Measurements from ENCODE around the gene CD163L1. TPM values are rescaled to one million over a fixed set of nuclear protein-coding genes. Genes with fewer than 3 reads are reported as not detected.

CD163L1 gene
- total RNA-seq, 1 donor from 2014 or later, result not detected

DNA sequence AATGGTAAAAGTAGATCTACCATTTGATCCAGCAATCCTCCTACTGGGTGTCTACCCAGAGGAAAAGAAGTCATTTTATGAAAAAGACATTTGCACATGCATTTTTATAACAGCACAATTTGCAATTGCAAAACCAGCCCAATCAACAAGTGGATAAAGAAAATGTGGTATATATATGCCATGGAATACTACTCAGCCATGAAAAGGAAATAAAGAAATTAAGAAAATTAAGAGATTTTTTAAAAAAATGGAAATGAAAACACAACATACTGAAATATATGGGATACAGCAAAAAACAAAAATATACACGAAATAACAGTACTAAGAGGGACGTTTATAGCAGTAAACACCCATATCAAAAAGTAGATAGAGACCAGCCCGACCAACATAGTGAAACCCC lies 81.2 kb downstream of the CD163L1 start:
- H3K27me3 Mint-ChIP-seq (ENCODE audit: insufficient read depth, low read depth), result no peaks in the 10 kb centered on the region
- no peaks in the 10 kb centered on the region for H3K9me3 Mint-ChIP-seq
- H3K4me2 ChIP-seq, result no peak overlapping the region
- DNase-seq (ENCODE audit: low spot score), result no peak
- no peak overlapping the region for H3K9ac ChIP-seq
- no peaks in the 10 kb centered on the region for H3K27me3 ChIP-seq
- H3K4me1 Mint-ChIP-seq, result no peaks in the 10 kb centered on the region
- no peaks in the 10 kb centered on the region for H3K9me3 ChIP-seq (ENCODE audit: low read depth)
- no peaks in the 10 kb centered on the region for H3K36me3 ChIP-seq
- H3K36me3 Mint-ChIP-seq, result no peaks in the 10 kb centered on the region
- no peak overlapping the region for H3K4me3 ChIP-seq
- H3K4me1 ChIP-seq, result no peaks in the 10 kb centered on the region
- no peaks in the 10 kb centered on the region for H4K20me1 ChIP-seq (ENCODE audit: low read depth)
- no peaks in the 10 kb centered on the region for H3F3A ChIP-seq (ENCODE audit: low read depth)
- H2AFZ ChIP-seq (replicated peaks), result no peak overlapping the region
- no peaks in the 10 kb centered on the region for H3K79me2 ChIP-seq (ENCODE audit: low read depth)
- no peak for TF ChIP-seq EZH2 (IDR thresholded peaks at IDR 0.05)
- no peak for TF ChIP-seq CTCF (IDR thresholded peaks at IDR 0.05)
- TF ChIP-seq EZH2phosphoT487 (IDR thresholded peaks at IDR 0.05), result no peak
- H3K27ac ChIP-seq, result no peak overlapping the region
- no peak overlapping the region for H3K27ac Mint-ChIP-seq
- H3K4me3 Mint-ChIP-seq, result no peak overlapping the region

DNA sequence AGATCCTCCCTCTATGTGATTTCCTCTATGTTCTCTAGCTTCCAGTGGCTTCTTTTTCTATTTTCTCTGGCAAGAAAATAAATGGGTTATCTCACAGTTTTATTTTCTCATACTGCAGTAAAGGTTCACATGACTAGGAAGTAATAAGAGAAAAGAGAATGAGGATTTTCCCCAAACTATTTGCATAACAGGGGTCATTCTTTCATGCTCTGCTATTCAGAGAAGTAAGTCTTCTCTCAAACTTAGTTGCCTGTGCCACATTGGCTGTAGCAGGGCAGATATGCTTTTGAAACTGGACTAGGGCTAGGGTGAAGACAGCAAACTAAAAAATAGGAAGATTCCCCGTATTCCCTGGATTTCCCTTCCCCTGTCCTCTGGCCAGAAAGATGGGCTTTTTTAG lies 82.7 kb downstream of the CD163L1 start:
- Mint-ChIP-seq H3K27ac (no peak overlapping the region), H3K4me1 (no peaks in the 10 kb centered on the region), H3K4me3 (no peak overlapping the region), H3K9me3 (no peaks in the 10 kb centered on the region), H3K27me3 (ENCODE audit: insufficient read depth, low read depth) (no peaks in the 10 kb centered on the region), H3K36me3 (no peaks in the 10 kb centered on the region)
- H3K4me1 ChIP-seq, result no peaks in the 10 kb centered on the region
- no peaks in the 10 kb centered on the region for H3K79me2 ChIP-seq (ENCODE audit: low read depth)
- H3K36me3 ChIP-seq, result no peaks in the 10 kb centered on the region
- H3K4me3 ChIP-seq, result no peak overlapping the region
- no peak overlapping the region for H3K27ac ChIP-seq
- no peak overlapping the region for H2AFZ ChIP-seq (replicated peaks)
- TF ChIP-seq CTCF (IDR thresholded peaks at IDR 0.05) (no peak), EZH2 (IDR thresholded peaks at IDR 0.05) (no peak), EZH2phosphoT487 (IDR thresholded peaks at IDR 0.05) (no peak)
- DNase-seq (ENCODE audit: low spot score), result no peak
- no peak overlapping the region for H3K4me2 ChIP-seq
- no peaks in the 10 kb centered on the region for H3K27me3 ChIP-seq
- H4K20me1 ChIP-seq (ENCODE audit: low read depth), result no peaks in the 10 kb centered on the region
- H3K9me3 ChIP-seq (ENCODE audit: low read depth), result no peaks in the 10 kb centered on the region
- no peaks in the 10 kb centered on the region for H3F3A ChIP-seq (ENCODE audit: low read depth)
- no peak overlapping the region for H3K9ac ChIP-seq

- no peak overlapping the region for H3K27ac ChIP-seq
- H2AFZ ChIP-seq (replicated peaks), result no peak overlapping the region
- TF ChIP-seq EZH2phosphoT487 (IDR thresholded peaks at IDR 0.05), result no peak
- TF ChIP-seq EZH2 (IDR thresholded peaks at IDR 0.05), result no peak
- no peak for TF ChIP-seq CTCF (IDR thresholded peaks at IDR 0.05)
- H3K27ac Mint-ChIP-seq, result no peak overlapping the region
- no peaks in the 10 kb centered on the region for H3K9me3 ChIP-seq (ENCODE audit: low read depth)
- no peaks in the 10 kb centered on the region for H3K4me1 ChIP-seq
- H3K27me3 Mint-ChIP-seq (ENCODE audit: insufficient read depth, low read depth), result no peaks in the 10 kb centered on the region
- no peaks in the 10 kb centered on the region for H3F3A ChIP-seq (ENCODE audit: low read depth)
- no peaks in the 10 kb centered on the region for H3K27me3 ChIP-seq
- H3K79me2 ChIP-seq (ENCODE audit: low read depth), result no peaks in the 10 kb centered on the region
- DNase-seq (ENCODE audit: low spot score), result no peak
- H4K20me1 ChIP-seq (ENCODE audit: low read depth), result no peaks in the 10 kb centered on the region
- no peaks in the 10 kb centered on the region for H3K4me1 Mint-ChIP-seq
- no peaks in the 10 kb centered on the region for H3K9me3 Mint-ChIP-seq
- H3K4me3 Mint-ChIP-seq, result no peak overlapping the region
- no peak overlapping the region for H3K9ac ChIP-seq
- H3K36me3 Mint-ChIP-seq, result no peaks in the 10 kb centered on the region
- no peaks in the 10 kb centered on the region for H3K36me3 ChIP-seq
- no peak overlapping the region for H3K4me2 ChIP-seq
- no peak overlapping the region for H3K4me3 ChIP-seq
Observed at GRCh38 chr12:7354529-7354928, 89.4 kb downstream of the CD163L1 start.

DNA sequence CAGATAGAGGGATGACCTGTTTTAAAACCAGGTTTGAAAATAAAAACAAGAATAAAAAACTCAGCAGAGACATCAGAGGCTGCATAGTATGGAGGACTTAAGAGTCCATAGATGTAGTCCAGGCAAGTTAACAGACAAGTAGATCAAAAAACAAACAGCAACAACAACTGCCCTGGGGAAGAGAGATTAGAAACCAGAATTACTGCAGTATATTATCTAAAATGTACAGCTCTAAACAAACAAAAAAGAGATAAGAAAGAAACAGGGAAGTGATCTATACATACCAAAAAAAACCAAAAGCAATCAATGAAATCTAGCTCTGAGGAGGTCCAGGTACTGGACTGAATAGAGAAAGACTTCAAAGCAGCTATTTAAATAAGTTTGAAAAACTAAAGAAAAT lies 91.3 kb downstream of the CD163L1 start:
- DNase-seq (ENCODE audit: low spot score), result no peak
- Mint-ChIP-seq H3K9me3 (no peaks in the 10 kb centered on the region), H3K4me3 (no peak overlapping the region), H3K4me1 (no peaks in the 10 kb centered on the region), H3K27me3 (ENCODE audit: insufficient read depth, low read depth) (no peaks in the 10 kb centered on the region), H3K27ac (no peak overlapping the region), H3K36me3 (no peaks in the 10 kb centered on the region)
- H3K27ac ChIP-seq, result no peak overlapping the region
- H3K4me1 ChIP-seq, result no peaks in the 10 kb centered on the region
- no peak overlapping the region for H2AFZ ChIP-seq (replicated peaks)
- H3K27me3 ChIP-seq, result no peaks in the 10 kb centered on the region
- no peak overlapping the region for H3K9ac ChIP-seq
- no peaks in the 10 kb centered on the region for H4K20me1 ChIP-seq (ENCODE audit: low read depth)
- no peak overlapping the region for H3K4me3 ChIP-seq
- no peaks in the 10 kb centered on the region for H3K9me3 ChIP-seq (ENCODE audit: low read depth)
- H3K79me2 ChIP-seq (ENCODE audit: low read depth), result no peaks in the 10 kb centered on the region
- no peak overlapping the region for H3K4me2 ChIP-seq
- H3K36me3 ChIP-seq, result no peaks in the 10 kb centered on the region
- H3F3A ChIP-seq (ENCODE audit: low read depth), result no peaks in the 10 kb centered on the region
- no peak for TF ChIP-seq EZH2 (IDR thresholded peaks at IDR 0.05)
- no peak for TF ChIP-seq CTCF (IDR thresholded peaks at IDR 0.05)
- TF ChIP-seq EZH2phosphoT487 (IDR thresholded peaks at IDR 0.05), result no peak

Data from neural progenitor cell (in vitro differentiated cells).